B cell (primary cell): ENCODE results near the gene KCNF1. TPM values are rescaled to one million over a fixed set of nuclear protein-coding genes. Genes with fewer than 3 reads are reported as not detected.

Experiments used
- ATAC-seq: fragments of 200-7000 bp; cut with Tn5 transposase; one replicate; pipeline ENCODE4 v1.10.0; 2021; ENCODE audit warnings: low read depth, mild to moderate bottlenecking, moderate number of reproducible peaks, moderate library complexity
- CTCF ChIA-PET: fragments of 350-600 bp; sonication (Branson Sonifier 250); formaldehyde crosslinking; loops from one replicate; lab custom pipeline; 2021; ENCODE audit warnings: antibody characterized with exemption, inconsistent platforms; lab: Charles Lee
- POLR2A ChIA-PET: fragments of 350-600 bp; sonication (Branson Sonifier 250); formaldehyde crosslinking; loops from one replicate; lab custom pipeline; 2021; ENCODE audit warnings: antibody characterized with exemption; lab: Charles Lee
- DNase-seq: peaks from one replicate; pipeline ENCODE4 v3.0.0; 2013
- H2AFZ ChIP-seq: 2 replicates; pipeline ENCODE4 v1.6.1; 2012; ENCODE audit warnings: mild to moderate bottlenecking, low read depth, low read length; ENCODE audit not compliant: insufficient read depth, poor library complexity, severe bottlenecking
- H3K27ac ChIP-seq, 2 donors: 1 replicate in 1 of 2; 2 replicates in 1 of 2; pipeline ENCODE4 v1.5.1; 2012 to 2013; ENCODE audit warnings: low read length in 2 of 2, mild to moderate bottlenecking in 2 of 2, moderate library complexity in 1 of 2
- H3K27me3 ChIP-seq, 4 experiments: fragments of 200-600 bp in 1 of 4; sonication (generic) in 1 of 4; replicated peaks in 1 of 4; 1 replicate in 2 of 4; 2 replicates in 2 of 4; pipeline versions ENCODE4 v1.6.1 to v1.7.0; 2013 to 2016; ENCODE audit warnings: low read length in 3 of 4, mild to moderate bottlenecking in 2 of 4, mixed read lengths in 1 of 4, moderate library complexity in 1 of 4; ENCODE audit not compliant: insufficient read depth in 4 of 4, control insufficient read depth in 3 of 4; ENCODE audit errors: control extremely low read depth in 1 of 4
- H3K36me3 ChIP-seq, 2 experiments: replicated peaks in 1 of 2; 1 replicate in 1 of 2; 2 replicates in 1 of 2; pipeline versions ENCODE4 v1.6.1 to v1.7.1; 2013; ENCODE audit warnings: low read length in 1 of 2; ENCODE audit not compliant: insufficient read depth in 2 of 2, control insufficient read depth in 1 of 2; ENCODE audit errors: control extremely low read depth in 1 of 2, extremely low read depth in 1 of 2
- H3K4me1 ChIP-seq, 2 donors: fragments of 200-600 bp in 1 of 2; sonication (generic) in 1 of 2; 1 replicate in 1 of 2; 2 replicates in 1 of 2; pipeline versions ENCODE4 v1.5.1 to v1.6.1; 2013 to 2017; ENCODE audit warnings: low read length in 2 of 2; ENCODE audit not compliant: control insufficient read depth in 2 of 2, insufficient read depth in 2 of 2
- H3K4me2 ChIP-seq: replicated peaks from 2 replicates; pipeline ENCODE3; 2012; ENCODE audit warnings: mild to moderate bottlenecking, low read depth, low read length; ENCODE audit not compliant: poor library complexity, severe bottlenecking
- H3K4me3 ChIP-seq, 5 experiments: fragments of 200-600 bp in 1 of 5; sonication (generic) in 1 of 5; 1 replicate in 3 of 5; 2 replicates in 2 of 5; pipeline versions ENCODE4 v1.5.1 to v1.7.0; 2011 to 2016; ENCODE audit warnings: low read length in 4 of 5, mild to moderate bottlenecking in 4 of 5, low read depth in 2 of 5, control low read depth in 1 of 5, moderate library complexity in 1 of 5; ENCODE audit not compliant: insufficient read depth in 1 of 5; ENCODE audit errors: control extremely low read depth in 1 of 5, extremely low read depth in 1 of 5
- H3K79me2 ChIP-seq: fragments of 200-600 bp; sonication (generic); one replicate; pipeline ENCODE4 v1.6.0; 2016; ENCODE audit warnings: low read length; ENCODE audit not compliant: control insufficient read depth, insufficient read depth
- H3K9ac ChIP-seq: fragments of 200-600 bp; sonication (generic); 2 replicates; pipeline ENCODE4 v1.6.1; 2017; ENCODE audit warnings: mild to moderate bottlenecking, low read length, moderate library complexity
- H3K9me3 ChIP-seq, 3 donors: one replicate each; pipeline versions ENCODE4 v1.6.1 to v1.7.1; 2013; ENCODE audit warnings: low read length in 2 of 3; ENCODE audit not compliant: control insufficient read depth in 2 of 3, insufficient read depth in 1 of 3; ENCODE audit errors: control extremely low read depth in 1 of 3
- H4K20me1 ChIP-seq: 2 replicates; pipeline ENCODE4 v1.6.0; 2012; ENCODE audit warnings: mild to moderate bottlenecking, low read length; ENCODE audit not compliant: insufficient read depth, control insufficient read depth, poor library complexity, severe bottlenecking
- H3K27ac Mint-ChIP-seq: one replicate; pipeline ENCODE4 v1.8.0; 2021; ENCODE audit warnings: mixed read lengths
- H3K27me3 Mint-ChIP-seq: one replicate; pipeline ENCODE4 v1.8.0; 2021; ENCODE audit warnings: mixed read lengths
- H3K4me1 Mint-ChIP-seq: one replicate; pipeline ENCODE4 v1.8.0; 2021; ENCODE audit warnings: mixed read lengths
- H3K4me3 Mint-ChIP-seq: one replicate; pipeline ENCODE4 v1.8.0; 2021; ENCODE audit warnings: mixed read lengths
- H3K9me3 Mint-ChIP-seq: one replicate; pipeline ENCODE4 v1.8.0; 2022; ENCODE audit warnings: mixed read lengths; ENCODE audit not compliant: insufficient read depth
- CTCF ChIP-seq: fragments of 200-600 bp; IDR thresholded peaks from one replicate; pipeline ENCODE4 v1.8.0; 2022; ENCODE audit warnings: antibody characterized with exemption, mild to moderate bottlenecking
- EZH2 ChIP-seq: IDR thresholded peaks from 2 replicates; pipeline ENCODE4 v1.6.1; 2012; ENCODE audit warnings: borderline replicate concordance, low read depth, mild to moderate bottlenecking, moderate library complexity, low read length; ENCODE audit not compliant: insufficient read depth, poor library complexity, severe bottlenecking
- WGBS: methylation state at CpG from one replicate; pipeline ENCODE4 v1.1.5; 2013; ENCODE audit warnings: missing lambda C conversion rate; ENCODE audit not compliant: insufficient coverage; 5-methylcytosine and 5-hydroxymethylcytosine counted together
- intact Hi-C: fragments of 100-400 bp; cut with micrococcal nuclease; formaldehyde crosslinking; loops from one replicate; pipeline ENCODE4 v1.10.0; 2022
- polyA plus RNA-seq: library from polyadenylated mRNA; depleted of rRNA; stranded (reverse); fragments of >200 nt; gene quantifications from 2 replicates; pipeline ENCODE4 v1.2.3, GENCODE V29; 2012
- total RNA-seq, 2 donors: library from RNA; stranded (reverse); fragments of 120-200 nt in 1 of 2; gene quantifications; 1 replicate in 1 of 2; 2 replicates in 1 of 2; pipeline versions ENCODE4 v1.2.3 to v1.2.4, GENCODE V29; 2013 to 2022

KCNF1 gene
- total and polyA plus RNA-seq, 2 donors (not counting 1 experiment from before 2014, with no cell fraction given) = not detected

- H3K4me2 ChIP-seq = no peak overlapping the region
- H3K4me1 ChIP-seq = no peaks in the 10 kb centered on the region
- 91% methylated on average over 50 of the region's 58 CpGs for WGBS
- ATAC-seq (no peak), DNase-seq (no peak)
- H3K27me3 Mint-ChIP-seq = peaks cover 20% of the 10 kb centered on the region
- no peak overlapping the region for H3K4me3 ChIP-seq
- H3K9ac ChIP-seq = no peak overlapping the region
- no peaks in the 10 kb centered on the region for H3K9me3 ChIP-seq
- peaks cover 0 to 14% (median 0%) of the 10 kb centered on the region in 4 experiments for H3K27me3 ChIP-seq
- TF ChIP-seq CTCF (no peak), EZH2 (no peak)
- H3K79me2 ChIP-seq = no peaks in the 10 kb centered on the region
- no peaks in the 10 kb centered on the region for H3K9me3 Mint-ChIP-seq
- no peak overlapping the region for H2AFZ ChIP-seq
- no peak overlapping the region for H3K27ac ChIP-seq
- CTCF ChIA-PET = no interaction called here
- POLR2A ChIA-PET = no interaction called here
- H3K4me3 Mint-ChIP-seq = no peak overlapping the region
- no peaks in the 10 kb centered on the region for H3K4me1 Mint-ChIP-seq
- H3K27ac Mint-ChIP-seq = no peak overlapping the region
- no peaks in the 10 kb centered on the region for H3K36me3 ChIP-seq
- intact Hi-C loops = no loop called here
- no peaks in the 10 kb centered on the region for H4K20me1 ChIP-seq
These were observed 49.1 kb downstream of the KCNF1 start for GRCh38 chr2:10960606-10961489.

GRCh38 chr2:10961490-10961875 lies 49.7 kb downstream of the KCNF1 start:
- Histone ChIP-seq H3K36me3 (no peaks in the 10 kb centered on the region), H3K9me3 (no peaks in the 10 kb centered on the region), H3K4me1 (no peaks in the 10 kb centered on the region), H2AFZ (no peak overlapping the region), H3K4me2 (no peak overlapping the region), H3K27ac (no peak overlapping the region), H3K79me2 (no peaks in the 10 kb centered on the region), H3K9ac (no peak overlapping the region), H4K20me1 (no peaks in the 10 kb centered on the region), H3K4me3 (no peak overlapping the region), H3K27me3 (peaks cover 0 to 14% (median 0%) of the 10 kb centered on the region in 4 experiments)
- H3K27ac Mint-ChIP-seq = no peak overlapping the region
- WGBS = 96% methylated on average over 12 of the region's 13 CpGs
- ChIA-PET CTCF (no interaction called here), POLR2A (no interaction called here)
- peaks cover 20% of the 10 kb centered on the region for H3K27me3 Mint-ChIP-seq
- TF ChIP-seq EZH2 (no peak), CTCF (no peak)
- H3K9me3 Mint-ChIP-seq = no peaks in the 10 kb centered on the region
- H3K4me3 Mint-ChIP-seq = no peak overlapping the region
- intact Hi-C loops = no loop called here
- DNase-seq (no peak), ATAC-seq (no peak)
- H3K4me1 Mint-ChIP-seq = no peaks in the 10 kb centered on the region
